ENCODE results near the gene BHLHE40. TPM values are rescaled to one million over a fixed set of nuclear protein-coding genes. Genes with fewer than 3 reads are reported as not detected.

The BHLHE40 gene
- total and polyA plus RNA-seq, 2 of the 8 experiments (the other 6 are each of a cell fraction or from before 2014, with no cell fraction given) = 1.5 to 2.2 TPM

DNA sequence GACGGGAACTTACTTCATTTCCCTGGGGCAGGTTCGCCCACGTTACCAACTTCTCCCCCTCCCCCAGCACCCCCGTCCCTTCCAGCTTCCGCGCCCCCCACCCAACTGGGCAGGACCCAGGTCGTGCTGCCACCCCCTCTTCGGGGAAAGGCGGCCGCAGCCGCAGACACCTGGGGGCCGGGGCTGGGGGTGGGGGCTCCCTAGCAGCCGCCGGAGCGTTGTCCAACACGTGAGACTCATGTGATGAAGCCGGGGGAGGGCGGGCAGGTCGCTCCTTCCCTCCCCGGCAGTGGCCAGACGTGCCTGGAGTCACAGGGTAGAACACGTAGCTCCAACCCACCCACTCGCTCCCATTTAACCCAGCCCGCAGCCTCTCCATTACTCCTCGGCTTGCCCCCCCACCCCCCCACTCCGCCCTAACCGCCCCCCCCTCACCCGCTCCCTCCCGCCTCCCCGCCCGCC lies 240 bp upstream of the BHLHE40 start:
- Histone ChIP-seq H3K79me2 (ENCODE audit: control insufficient read depth in 1 of 2, insufficient read depth in 2 of 2, low read length in 2 of 2) (no peaks in the 10 kb centered on the region), H3K27me3 (replicated peaks in 1 of 4; ENCODE audit: control insufficient read depth in 3 of 4, extremely low read depth in 1 of 4, insufficient read depth in 3 of 4, low read length in 3 of 4) (peaks cover 4 to 36% (median 22%) of the 10 kb centered on the region in 4 experiments), H3K56ac (replicated peaks; ENCODE audit: insufficient read length, low read depth, low read length) (no peak overlapping the region), H3K23me2 (ENCODE audit: low read depth, low read length) (peaks cover 22% of the 10 kb centered on the region), H2BK20ac (ENCODE audit: low read length) (no peak overlapping the region), H4K91ac (replicated peaks; ENCODE audit: insufficient read length, low read length) (no peak overlapping the region), H3K4ac (replicated peaks; ENCODE audit: insufficient read length, low read depth, low read length) (no peak overlapping the region), H3K4me1 (replicated peaks in 1 of 4; ENCODE audit: control insufficient read depth in 3 of 4, insufficient read depth in 4 of 4, low read length in 3 of 4) (peaks cover 2 to 8% (median 4%) of the 10 kb centered on the region in 4 experiments; a peak in 5 of 7 replicates), H2BK15ac (ENCODE audit: low read length) (no peak overlapping the region), H2BK12ac (ENCODE audit: low read depth, low read length) (no peak overlapping the region), H3K36me3 (ENCODE audit: control insufficient read depth in 2 of 4, insufficient read depth in 4 of 4, low read length in 3 of 4) (no peaks in the 10 kb centered on the region), H3K9ac (replicated peaks in 1 of 4; ENCODE audit: extremely low read depth in 1 of 4, low read depth in 3 of 4, low read length in 3 of 4) (no peak overlapping the region), H3K14ac (ENCODE audit: insufficient read length) (no peak overlapping the region), H3K4me3 (ENCODE audit: extremely low read depth in 1 of 4, insufficient read depth in 2 of 4, low read depth in 3 of 4, low read length in 4 of 4) (peak overlapping the region; percentile 60 to 75 (median 73)), H3K79me1 (ENCODE audit: low read depth, low read length) (no peaks in the 10 kb centered on the region), H3K4me2 (ENCODE audit: insufficient read depth in 1 of 2, low read depth in 2 of 2, low read length in 2 of 2) (peak overlapping the region; percentile 84 to 100), H2AFZ (ENCODE audit: low read length) (no peak overlapping the region), H3K23ac (ENCODE audit: insufficient read length) (no peak overlapping the region), H3K18ac (ENCODE audit: extremely low read depth, low read length) (0 out of 2 replicates have a peak overlapping the region, but pooled peaks have one; percentile 24), H2AK5ac (ENCODE audit: low read depth, low read length) (no peak overlapping the region), H3K9me3 (ENCODE audit: insufficient read depth in 2 of 2, low read depth in 1 of 2, low read length in 1 of 2) (no peaks in the 10 kb centered on the region), H2BK5ac (ENCODE audit: low read depth, low read length) (0 out of 2 replicates have a peak overlapping the region, but pooled peaks have one; percentile 16), H4K20me1 (replicated peaks in 1 of 2; ENCODE audit: control insufficient read depth in 1 of 2, insufficient read depth in 2 of 2, low read length in 2 of 2) (no peaks in the 10 kb centered on the region), H3K27ac (ENCODE audit: low read depth, low read length) (no peak overlapping the region), H4K8ac (ENCODE audit: extremely low read depth, insufficient read depth, low read length) (no peak overlapping the region; the same call in 1 of the 2 replicates), H4K5ac (ENCODE audit: insufficient read length, low read depth, low read length) (no peak overlapping the region), H2BK120ac (replicated peaks; ENCODE audit: low read depth, low read length) (no peak overlapping the region)
- ChIA-PET CTCF (ENCODE audit: partially characterized antibody) (interaction anchor here (0.6 to 6.4 kb wide), 12 partner anchors 8 to 323 kb away, joined by 3 to 59 read pairs (median 6); no protein-coding TSS in a partner anchor), POLR2A (ENCODE audit: partially characterized antibody) (interaction anchor here (0.6 to 2.0 kb wide), 7 partner anchors 8 to 1002 kb away, joined by 3 to 5 read pairs (median 3); no protein-coding TSS in a partner anchor)
- peak in 1 of 2 experiments; percentile 50 for DNase-seq (ENCODE audit: low read depth in 1 of 2, low spot score in 2 of 2)
- WGBS, 2 experiments (ENCODE audit: extremely low coverage in 1 of 2, insufficient coverage in 1 of 2, insufficient read length in 1 of 2, insufficient replicate concordance in 2 of 2, low coverage in 1 of 2, low lambda C conversion rate in 2 of 2, missing lambda C conversion rate in 1 of 2) = no CpG with 5 or more reads among the region's 31 CpGs
- no peak for FAIRE-seq
- TF ChIP-seq TCF12 (IDR thresholded peaks at IDR 0.05; ENCODE audit: low read depth, low read length) (0 out of 2 replicates have a peak, but pooled peaks have one; percentile 2), BRCA1 (IDR thresholded peaks at IDR 0.05; ENCODE audit: low read depth, low read length) (no peak)
